NCI-H1092 (cell line): ENCODE measurements around the gene PCNX3.
"Not testable (repeated sequence)": the region's sequence is repeated elsewhere in the genome, so short reads cannot be mapped to it uniquely, and the experiment has no call there.

Experiments
- DNase-seq: peaks from one replicate; lab custom pipeline; 2025; lab: John Stamatoyannopoulos, UW

Gene PCNX3

GRCh38 chr11:65620666-65621065, 5.1 kb downstream of the PCNX3 start:
- no peak for DNase-seq

DNA sequence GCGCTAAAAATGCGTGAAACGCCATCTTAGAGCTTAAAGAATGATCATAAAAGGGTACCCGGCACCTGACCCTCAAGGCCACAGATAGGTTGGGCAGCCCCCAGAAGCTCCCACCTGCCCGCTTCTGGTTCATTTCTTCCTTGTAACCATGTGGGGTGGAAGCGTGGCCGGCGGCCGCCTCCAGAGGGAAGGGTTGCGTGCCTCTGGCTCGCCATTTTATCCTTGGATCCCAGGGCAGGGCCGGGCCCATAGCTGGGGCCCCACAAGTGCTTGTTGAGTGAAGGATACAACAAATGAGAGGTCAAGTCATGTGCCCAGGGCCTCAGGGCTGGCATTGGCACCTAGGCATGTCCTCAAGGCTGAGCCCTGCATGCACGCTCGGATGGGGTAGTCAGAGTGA, 5.9 kb downstream of the PCNX3 start:
- no peak for DNase-seq

DNA sequence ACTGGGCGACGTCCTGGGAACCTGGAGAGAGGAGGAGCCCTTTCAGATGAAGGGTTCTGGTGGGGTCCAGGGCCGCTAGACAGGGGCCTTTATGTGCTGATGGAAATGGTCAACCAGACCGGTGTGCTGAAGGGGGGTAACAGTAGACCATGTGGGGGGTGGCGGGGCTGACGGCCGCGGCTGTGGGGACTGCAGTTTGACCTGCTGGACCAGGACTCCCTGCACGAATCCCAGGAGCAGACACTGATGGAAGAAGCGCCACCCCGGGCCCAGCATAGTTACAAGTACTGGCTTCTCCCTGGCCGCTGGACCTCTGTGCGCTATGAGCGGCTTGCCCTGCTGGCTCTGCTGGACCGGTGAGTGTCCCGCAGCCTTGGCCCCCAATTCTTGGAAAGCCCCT, 6.4 kb downstream of the PCNX3 start:
- no peak for DNase-seq

DNA sequence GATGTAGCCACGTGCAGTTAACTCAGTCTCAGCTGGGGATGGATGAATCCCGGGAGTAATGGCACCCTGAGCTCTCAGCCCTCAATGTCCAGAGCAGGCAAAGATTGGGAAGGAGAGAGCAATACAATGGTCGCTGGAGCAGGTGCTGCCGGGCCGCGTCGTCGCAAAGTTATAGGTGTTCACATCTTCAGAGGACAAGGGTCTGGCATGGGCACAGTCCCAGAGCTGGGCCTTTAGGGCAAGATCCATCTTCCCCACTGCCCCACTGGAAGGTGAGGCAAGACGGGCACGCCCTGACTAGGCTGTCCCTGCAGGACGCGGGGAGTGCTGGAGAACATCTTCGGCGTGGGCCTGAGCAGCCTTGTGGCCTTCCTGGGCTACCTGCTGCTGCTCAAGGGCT, 7.6 kb downstream of the PCNX3 start:
- no peak for DNase-seq

GRCh38 chr11:65623852-65624616, 8.5 kb downstream of the PCNX3 start:
- DNase-seq = no peak

- DNase-seq = no peak
Observed at GRCh38 chr11:65624931-65625627, 9.5 kb downstream of the PCNX3 start.

DNA sequence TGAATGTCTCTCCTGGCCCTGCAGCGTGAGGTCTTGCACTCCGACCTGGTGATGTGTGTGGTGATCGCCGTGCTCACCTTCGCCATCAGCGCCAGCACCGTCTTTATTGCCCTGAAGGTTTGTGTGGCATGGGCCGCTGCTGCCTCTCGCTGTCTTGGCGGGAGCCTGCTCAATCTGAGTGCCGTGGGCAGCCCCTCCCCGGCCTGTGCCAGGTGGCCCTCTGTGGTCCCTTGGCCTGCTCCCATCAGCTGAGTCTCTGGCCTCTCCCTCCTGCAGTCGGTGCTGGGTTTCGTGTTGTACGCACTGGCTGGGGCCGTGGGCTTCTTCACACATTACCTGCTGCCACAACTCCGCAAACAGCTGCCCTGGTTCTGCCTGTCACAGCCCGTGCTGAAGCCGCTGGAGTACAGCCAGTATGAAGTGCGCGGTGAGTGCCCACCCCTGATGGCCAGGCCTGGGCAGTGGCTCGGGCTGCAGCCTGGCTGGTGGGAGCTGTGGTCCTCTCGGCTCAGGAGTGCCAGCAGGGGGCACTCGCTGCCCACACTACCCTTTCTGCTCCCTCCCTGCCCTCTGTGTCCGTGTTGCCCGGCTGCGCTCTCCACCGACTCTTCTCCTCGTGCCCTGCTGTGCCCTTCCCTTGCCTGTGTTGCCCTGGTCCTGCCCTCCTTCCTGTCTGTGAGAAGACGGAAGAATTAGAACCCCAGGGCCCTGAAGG, 10.2 kb downstream of the PCNX3 start:
- no peak for DNase-seq

DNA sequence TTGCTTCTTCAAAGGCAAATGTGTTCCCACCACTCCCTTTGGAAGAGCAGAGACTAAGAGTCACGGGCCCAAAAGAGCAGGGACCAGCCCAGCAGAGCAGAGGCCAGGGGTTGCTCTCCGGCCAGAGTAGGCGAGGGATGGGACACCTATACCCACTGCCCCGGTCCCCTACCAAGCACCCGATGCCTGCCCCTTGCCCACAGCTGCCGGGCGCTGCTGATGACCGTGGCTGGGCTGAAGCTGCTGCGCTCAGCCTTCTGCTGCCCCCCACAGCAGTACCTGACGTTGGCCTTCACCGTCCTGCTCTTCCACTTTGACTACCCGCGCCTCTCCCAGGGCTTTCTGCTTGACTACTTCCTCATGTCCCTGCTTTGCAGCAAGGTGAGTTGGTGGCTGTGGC, 11.6 kb downstream of the PCNX3 start:
- DNase-seq = no peak

DNA sequence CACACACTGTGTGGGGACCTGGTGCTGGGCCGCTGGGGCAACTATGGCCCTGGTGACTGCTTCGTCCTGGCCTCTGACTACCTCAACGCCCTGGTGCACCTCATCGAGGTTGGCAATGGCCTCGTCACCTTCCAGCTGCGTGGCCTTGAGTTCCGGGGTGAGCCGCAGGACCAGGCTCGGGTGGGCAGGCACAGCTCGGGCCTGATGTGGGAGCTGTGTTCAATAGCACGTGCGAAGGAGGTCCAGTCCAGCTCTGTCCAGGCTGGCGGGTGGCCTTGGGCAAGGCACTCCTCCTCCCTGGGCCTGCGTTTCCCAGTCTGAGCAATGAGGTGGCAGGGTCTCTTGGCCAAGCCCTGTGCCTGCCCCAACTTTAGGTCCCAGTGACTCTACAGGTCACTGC, 14.0 kb downstream of the PCNX3 start:
- DNase-seq = no peak

DNA sequence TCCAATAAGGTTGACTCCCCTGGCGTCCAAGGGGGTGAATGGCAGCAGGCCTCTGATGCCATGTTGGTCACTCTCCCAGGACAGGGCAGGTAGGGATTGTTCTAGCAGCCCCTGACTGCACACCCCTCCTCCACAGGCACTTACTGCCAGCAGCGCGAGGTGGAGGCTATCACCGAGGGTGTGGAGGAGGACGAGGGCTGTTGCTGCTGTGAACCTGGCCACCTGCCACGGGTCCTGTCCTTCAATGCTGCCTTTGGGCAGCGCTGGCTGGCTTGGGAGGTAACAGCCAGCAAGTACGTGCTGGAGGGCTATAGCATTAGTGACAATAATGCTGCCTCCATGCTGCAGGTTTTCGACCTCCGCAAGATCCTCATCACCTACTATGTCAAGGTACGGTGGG, 14.6 kb downstream of the PCNX3 start:
- DNase-seq = no peak

- DNase-seq = no peak
Observed at GRCh38 chr11:65633390-65634108, 18.0 kb downstream of the PCNX3 start.

GRCh38 chr11:65634109-65634436, 18.5 kb downstream of the PCNX3 start:
- DNase-seq = no peak

DNA sequence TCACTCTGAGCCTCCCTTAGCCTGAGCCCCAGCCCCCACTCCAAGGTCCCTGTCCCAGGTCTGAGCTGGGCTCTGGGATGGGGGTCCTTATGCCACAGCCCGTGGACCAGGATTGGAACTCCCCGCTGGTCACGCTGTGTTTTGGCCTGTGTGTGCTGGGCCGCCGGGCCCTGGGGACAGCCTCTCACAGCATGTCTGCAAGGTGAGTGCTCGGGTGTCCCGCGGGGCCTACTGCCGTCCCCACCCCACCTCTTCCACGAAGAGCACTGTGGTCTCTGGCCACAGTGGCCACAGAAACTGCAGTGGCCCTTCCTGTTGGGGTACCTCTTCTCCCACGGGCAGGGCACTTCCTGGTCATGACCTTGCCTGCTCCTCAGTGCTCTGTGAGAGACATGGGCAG, 18.9 kb downstream of the PCNX3 start:
- no peak for DNase-seq

DNA sequence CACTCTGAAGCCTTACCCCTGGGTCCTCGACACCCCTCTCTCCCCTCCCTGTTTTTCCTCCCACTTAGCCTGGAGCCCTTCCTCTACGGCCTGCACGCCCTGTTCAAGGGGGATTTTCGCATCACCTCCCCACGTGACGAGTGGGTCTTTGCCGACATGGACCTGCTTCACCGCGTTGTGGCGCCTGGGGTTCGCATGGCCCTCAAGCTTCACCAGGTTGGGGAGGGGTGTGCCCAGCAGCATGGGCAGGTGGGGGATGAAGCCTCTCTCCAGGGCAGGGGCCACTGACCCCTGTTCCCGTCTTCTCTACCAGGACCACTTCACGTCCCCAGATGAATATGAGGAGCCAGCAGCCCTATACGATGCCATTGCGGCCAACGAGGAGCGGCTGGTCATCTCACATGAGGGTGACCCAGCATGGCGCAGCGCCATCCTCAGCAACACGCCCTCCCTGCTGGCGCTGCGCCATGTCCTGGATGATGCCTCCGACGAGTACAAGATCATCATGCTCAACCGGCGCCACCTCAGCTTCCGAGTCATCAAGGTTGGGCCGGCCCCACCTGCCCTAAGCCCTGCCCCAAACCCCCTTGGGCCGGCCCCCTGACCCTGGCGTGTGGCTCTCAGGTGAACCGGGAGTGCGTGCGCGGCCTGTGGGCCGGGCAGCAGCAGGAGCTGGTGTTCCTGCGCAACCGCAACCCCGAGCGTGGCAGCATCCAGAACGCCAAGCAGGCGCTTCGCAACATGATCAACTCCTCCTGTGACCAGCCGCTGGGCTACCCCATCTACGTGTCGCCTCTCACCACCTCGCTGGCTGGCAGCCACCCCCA, 19.5 kb downstream of the PCNX3 start:
- no peak for DNase-seq

DNA sequence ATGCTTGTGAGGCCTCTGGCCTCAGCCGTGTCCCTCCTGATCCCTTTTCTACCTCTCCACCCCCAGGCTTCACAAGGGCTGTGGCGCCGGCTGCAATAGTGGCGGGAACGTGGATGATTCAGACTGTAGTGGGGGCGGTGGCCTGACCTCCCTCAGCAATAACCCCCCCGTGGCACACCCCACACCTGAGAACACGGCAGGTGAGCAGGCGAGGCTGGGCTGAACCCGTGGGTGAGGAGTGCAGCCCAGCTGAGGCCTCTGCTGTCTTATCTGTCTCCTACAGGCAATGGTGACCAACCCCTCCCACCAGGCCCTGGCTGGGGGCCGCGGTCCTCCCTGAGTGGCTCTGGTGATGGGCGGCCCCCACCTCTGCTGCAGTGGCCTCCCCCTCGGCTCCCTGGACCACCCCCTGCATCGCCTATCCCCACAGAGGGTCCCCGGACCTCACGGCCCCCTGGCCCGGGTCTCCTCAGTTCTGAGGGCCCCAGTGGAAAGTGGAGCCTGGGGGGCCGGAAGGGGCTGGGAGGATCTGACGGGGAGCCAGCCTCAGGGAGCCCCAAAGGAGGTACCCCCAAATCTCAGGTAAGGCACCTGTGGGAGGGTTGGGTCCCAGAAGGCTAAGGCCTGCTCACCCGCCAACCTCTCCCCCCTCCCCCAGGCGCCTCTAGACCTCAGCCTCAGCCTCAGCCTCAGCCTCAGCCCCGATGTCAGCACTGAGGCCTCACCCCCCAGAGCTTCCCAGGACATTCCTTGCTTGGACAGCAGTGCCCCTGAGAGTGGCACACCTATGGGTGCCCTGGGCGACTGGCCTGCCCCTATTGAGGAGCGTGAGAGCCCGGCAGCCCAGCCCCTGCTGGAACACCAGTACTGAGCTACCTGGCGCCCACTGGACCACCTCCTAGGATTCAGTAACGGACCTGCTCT, 20.8 kb downstream of the PCNX3 start:
- no peak for DNase-seq

GRCh38 chr11:65637032-65637557, 21.5 kb downstream of the PCNX3 start:
- DNase-seq = no peak

- DNase-seq = peak; percentile 41
Observed at GRCh38 chr11:65637794-65638419, 22.3 kb downstream of the PCNX3 start, which contains the start of gene SIPA1. TSS of gene SIPA1 (plus strand) at chr11:65638101. CDS start at chr11:65640922, 2,821 bp downstream.

DNA sequence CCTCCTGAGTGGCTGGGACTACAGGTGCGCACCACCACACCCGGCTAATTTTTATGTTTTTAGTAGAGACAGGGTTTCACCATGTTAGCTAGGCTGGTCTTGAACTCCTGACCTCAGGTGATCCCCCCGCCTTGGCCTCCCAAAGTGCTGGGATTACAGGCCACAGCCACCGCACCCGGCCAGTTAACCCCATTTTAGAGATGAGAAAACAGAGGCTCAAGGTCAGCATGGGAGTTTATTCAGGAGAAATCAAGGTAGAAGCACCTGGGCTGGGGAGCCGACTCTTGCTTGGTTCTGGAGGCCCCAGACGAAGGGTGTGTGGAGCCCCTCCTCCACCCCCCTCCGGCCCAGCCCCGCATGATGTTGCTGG, 23.6 kb downstream of the PCNX3 start:
- DNase-seq = not testable (repeated sequence)

DNA sequence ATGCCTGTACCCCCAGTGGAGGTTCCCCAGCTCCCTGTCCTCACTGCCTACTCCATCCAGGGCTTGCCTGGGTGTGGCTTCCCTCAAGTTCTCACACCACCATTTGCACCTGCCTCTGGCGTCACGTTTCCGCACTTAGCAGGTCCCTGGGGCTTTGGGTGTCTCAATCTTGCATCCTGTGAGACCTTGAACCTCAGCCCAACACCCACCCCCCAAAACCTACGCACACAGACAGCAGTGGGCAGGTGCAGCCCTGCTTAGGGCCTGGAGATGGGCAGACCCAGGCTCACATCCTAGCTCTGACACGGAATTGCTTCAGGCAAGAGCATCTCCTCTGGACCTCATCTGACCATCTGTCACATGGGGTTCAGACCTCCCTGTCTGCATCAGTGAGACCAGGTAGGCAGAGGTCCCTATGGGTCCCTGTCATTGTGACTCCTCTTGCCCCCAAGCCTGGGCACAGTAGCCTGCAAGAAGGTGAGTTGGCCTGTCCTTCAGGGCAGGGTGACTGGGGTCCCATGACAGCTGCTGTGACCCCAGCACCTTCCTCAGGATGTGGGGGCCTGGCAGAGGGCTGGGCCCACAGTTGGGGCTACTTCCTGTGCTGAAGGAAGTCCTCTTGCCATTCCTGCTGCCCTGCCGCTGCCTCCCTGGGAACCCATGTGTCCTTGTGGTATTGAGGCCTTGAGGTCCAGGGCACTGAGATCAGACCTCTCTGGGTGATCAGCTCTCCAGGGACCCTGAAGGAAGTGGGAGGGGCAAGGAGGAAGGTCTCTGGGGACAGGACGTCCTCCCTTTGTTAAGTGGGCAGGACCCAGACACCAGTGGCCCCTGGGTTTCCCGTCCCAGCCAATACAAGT, 24.3 kb downstream of the PCNX3 start:
- DNase-seq = no peak
